ENCODE measurements around the gene PTCD1.
"Not testable (repeated sequence)": the region's sequence is repeated elsewhere in the genome, so short reads cannot be mapped to it uniquely, and the experiment has no call there.

PTCD1 gene

GRCh38 chr7:99379693-99380031 lies 58.9 kb downstream of the PTCD1 start:
- ChIA-PET CTCF (interaction anchor here (0.6 to 0.8 kb wide), 2 partner anchors 15 to 1166 kb away, joined by 3 read pairs; no protein-coding TSS in a partner anchor), POLR2A (interaction anchor here (0.5 to 0.6 kb wide), 3 partner anchors 22 to 34 kb away, joined by 3 read pairs; no protein-coding TSS in a partner anchor)
- not testable (repeated sequence) for H3K27me3 ChIP-seq (replicated peaks in 2 of 5; ENCODE audit: control insufficient read depth in 4 of 5, insufficient read depth in 5 of 5, low read length in 4 of 5); DNase-seq; H3K9me3 ChIP-seq (ENCODE audit: control extremely low read depth in 1 of 5, control insufficient read depth in 4 of 5, insufficient read depth in 2 of 5, low read depth in 1 of 5, low read length in 4 of 5)
- peaks cover 0 to 33% (median 8%) of the 10 kb centered on the region in 4 experiments for H3K36me3 ChIP-seq (ENCODE audit: control insufficient read depth in 4 of 4, insufficient read depth in 4 of 4, low read length in 3 of 4)
- peaks cover 3 to 62% (median 51%) of the 10 kb centered on the region in 4 experiments for H3K4me1 ChIP-seq (ENCODE audit: control extremely low read depth in 1 of 4, control insufficient read depth in 4 of 4, insufficient read depth in 4 of 4, low read length in 3 of 4)
- 32% methylated on average over 4 of the region's 7 CpGs for WGBS (ENCODE audit: insufficient coverage)
- H3K4me3 ChIP-seq (ENCODE audit: control insufficient read depth in 1 of 7, extremely low read depth in 1 of 7, insufficient read depth in 4 of 7, low read depth in 2 of 7, low read length in 6 of 7) = peak overlapping the region in 6 of 7 experiments; percentile 11 to 70 (median 60)
- H3K27ac ChIP-seq (ENCODE audit: insufficient read depth in 1 of 2, low read depth in 1 of 2, low read length in 2 of 2, poor library complexity in 1 of 2, severe bottlenecking in 2 of 2) = peak overlapping the region; percentile 47 to 84

- Histone ChIP-seq H3K9me3 (ENCODE audit: control extremely low read depth in 1 of 5, control insufficient read depth in 4 of 5, insufficient read depth in 2 of 5, low read depth in 1 of 5, low read length in 4 of 5) (no peaks in the 10 kb centered on the region), H3K36me3 (ENCODE audit: control insufficient read depth in 4 of 4, insufficient read depth in 4 of 4, low read length in 3 of 4) (peaks cover 0 to 33% (median 8%) of the 10 kb centered on the region in 4 experiments), H3K27ac (ENCODE audit: insufficient read depth in 1 of 2, low read depth in 1 of 2, low read length in 2 of 2, poor library complexity in 1 of 2, severe bottlenecking in 2 of 2) (peak overlapping the region; percentile 47 to 84), H3K4me1 (ENCODE audit: control extremely low read depth in 1 of 4, control insufficient read depth in 4 of 4, insufficient read depth in 4 of 4, low read length in 3 of 4) (peaks cover 3 to 63% (median 48%) of the 10 kb centered on the region in 4 experiments), H3K27me3 (replicated peaks in 2 of 5; ENCODE audit: control insufficient read depth in 4 of 5, insufficient read depth in 5 of 5, low read length in 4 of 5) (no peaks in the 10 kb centered on the region), H3K4me3 (ENCODE audit: control insufficient read depth in 1 of 7, extremely low read depth in 1 of 7, insufficient read depth in 4 of 7, low read depth in 2 of 7, low read length in 6 of 7) (peak overlapping the region in 6 of 7 experiments; percentile 16 to 70 (median 60))
- peak; percentile 79 to 92 (median 90) for DNase-seq
- POLR2A ChIA-PET = interaction anchor here (0.5 to 0.6 kb wide), 3 partner anchors 21 to 34 kb away, joined by 3 read pairs; no protein-coding TSS in a partner anchor
- WGBS (ENCODE audit: insufficient coverage) = 0% methylated on average over 5 of the region's 7 CpGs
- CTCF ChIA-PET = interaction anchor here (0.6 to 0.8 kb wide), 3 partner anchors 14 to 1167 kb away, joined by 3 read pairs; partner anchors contain the start of genes BUD31 and PDAP1
Measured at GRCh38 chr7:99379043-99379577, 59.5 kb downstream of the PTCD1 start.

- 4% methylated on average over 18 of the region's 58 CpGs for WGBS (ENCODE audit: insufficient coverage)
- Histone ChIP-seq H3K36me3 (ENCODE audit: control insufficient read depth in 4 of 4, insufficient read depth in 4 of 4, low read length in 3 of 4) (peaks cover 2 to 11% (median 5%) of the 10 kb centered on the region in 4 experiments), H3K4me3 (ENCODE audit: control insufficient read depth in 1 of 7, extremely low read depth in 1 of 7, insufficient read depth in 4 of 7, low read depth in 2 of 7, low read length in 6 of 7) (peak overlapping the region; percentile 75 to 95 (median 84)), H3K27ac (ENCODE audit: insufficient read depth in 1 of 2, low read depth in 1 of 2, low read length in 2 of 2, poor library complexity in 1 of 2, severe bottlenecking in 2 of 2) (peak overlapping the region in 1 of 2 experiments; percentile 79), H3K4me1 (ENCODE audit: control extremely low read depth in 1 of 4, control insufficient read depth in 4 of 4, insufficient read depth in 4 of 4, low read length in 3 of 4) (peaks cover 3 to 58% (median 32%) of the 10 kb centered on the region in 4 experiments), H3K9me3 (ENCODE audit: control extremely low read depth in 1 of 5, control insufficient read depth in 4 of 5, insufficient read depth in 2 of 5, low read depth in 1 of 5, low read length in 4 of 5) (no peaks in the 10 kb centered on the region), H3K27me3 (replicated peaks in 2 of 5; ENCODE audit: control insufficient read depth in 4 of 5, insufficient read depth in 5 of 5, low read length in 4 of 5) (no peaks in the 10 kb centered on the region)
- DNase-seq = peak; percentile 48 to 80 (median 68)
- ChIA-PET POLR2A (interaction anchor here (0.8 to 1.0 kb wide), 4 partner anchors 13 to 64 kb away, joined by 3 to 6 read pairs (median 3); partner anchors contain the start of genes BUD31, CPSF4, PDAP1 and PTCD1), CTCF (interaction anchor here (1.4 kb wide), 1 partner anchor 19 kb away, joined by 3 read pairs; no protein-coding TSS in a partner anchor)
Measured at GRCh38 chr7:99375070-99375807, 63.4 kb downstream of the PTCD1 start.

GRCh38 chr7:99374111-99375064 lies 64.2 kb downstream of the PTCD1 start, which contains the start of gene ARPC1B:
ARPC1B (plus strand) TSS chr7:99374730; CDS start chr7:99385715, 10,985 bp downstream.
- H3K27ac ChIP-seq (ENCODE audit: insufficient read depth in 1 of 2, low read depth in 1 of 2, low read length in 2 of 2, poor library complexity in 1 of 2, severe bottlenecking in 2 of 2) = peak within 1 kb of the TSS in 1 of 2 experiments; percentile 79
- CTCF ChIA-PET = interaction anchor here (1.4 to 2.4 kb wide), 3 partner anchors 12 to 19 kb away, joined by 3 to 14 read pairs (median 14); no protein-coding TSS in a partner anchor
- H3K4me3 ChIP-seq (ENCODE audit: control insufficient read depth in 1 of 7, extremely low read depth in 1 of 7, insufficient read depth in 4 of 7, low read depth in 2 of 7, low read length in 6 of 7) = peak within 1 kb of the TSS; percentile 75 to 95 (median 84)
- peak; percentile 85 to 92 (median 90) for DNase-seq
- H3K36me3 ChIP-seq (ENCODE audit: control insufficient read depth in 4 of 4, insufficient read depth in 4 of 4, low read length in 3 of 4) = peaks cover 2 to 11% (median 6%) of the 10 kb centered on the region in 4 experiments
- no peaks in the 10 kb centered on the region for H3K27me3 ChIP-seq (replicated peaks in 2 of 5; ENCODE audit: control insufficient read depth in 4 of 5, insufficient read depth in 5 of 5, low read length in 4 of 5)
- POLR2A ChIA-PET = interaction anchor here (0.6 kb wide), 1 partner anchor 34 kb away, joined by 4 read pairs; no protein-coding TSS in a partner anchor
- H3K9me3 ChIP-seq (ENCODE audit: control extremely low read depth in 1 of 5, control insufficient read depth in 4 of 5, insufficient read depth in 2 of 5, low read depth in 1 of 5, low read length in 4 of 5) = no peaks in the 10 kb centered on the region
- WGBS (ENCODE audit: insufficient coverage) = 0% methylated on average over 58 of the region's 95 CpGs
- H3K4me1 ChIP-seq (ENCODE audit: control extremely low read depth in 1 of 4, control insufficient read depth in 4 of 4, insufficient read depth in 4 of 4, low read length in 3 of 4) = peaks cover 3 to 58% (median 27%) of the 10 kb centered on the region in 4 experiments

GRCh38 chr7:99373091-99374066 lies 65.2 kb downstream of the PTCD1 start:
- WGBS (ENCODE audit: insufficient coverage) = 86% methylated on average over 35 of the region's 41 CpGs
- Histone ChIP-seq H3K27me3 (replicated peaks in 2 of 5; ENCODE audit: control insufficient read depth in 4 of 5, insufficient read depth in 5 of 5, low read length in 4 of 5) (no peaks in the 10 kb centered on the region), H3K36me3 (ENCODE audit: control insufficient read depth in 4 of 4, insufficient read depth in 4 of 4, low read length in 3 of 4) (peaks cover 2 to 14% (median 8%) of the 10 kb centered on the region in 4 experiments), H3K4me3 (ENCODE audit: control insufficient read depth in 1 of 7, extremely low read depth in 1 of 7, insufficient read depth in 4 of 7, low read depth in 2 of 7, low read length in 6 of 7) (peak overlapping the region; percentile 75 to 95 (median 84)), H3K27ac (ENCODE audit: insufficient read depth in 1 of 2, low read depth in 1 of 2, low read length in 2 of 2, poor library complexity in 1 of 2, severe bottlenecking in 2 of 2) (no peak overlapping the region), H3K4me1 (ENCODE audit: control extremely low read depth in 1 of 4, control insufficient read depth in 4 of 4, insufficient read depth in 4 of 4, low read length in 3 of 4) (peaks cover 3 to 53% (median 20%) of the 10 kb centered on the region in 4 experiments), H3K9me3 (ENCODE audit: control extremely low read depth in 1 of 5, control insufficient read depth in 4 of 5, insufficient read depth in 2 of 5, low read depth in 1 of 5, low read length in 4 of 5) (no peaks in the 10 kb centered on the region)
- no peak for DNase-seq
- ChIA-PET POLR2A (no interaction called here), CTCF (interaction anchor here (1.7 to 2.4 kb wide), 3 partner anchors 9 to 13 kb away, joined by 5 to 14 read pairs (median 14); no protein-coding TSS in a partner anchor)
